GM12878 (cell line): ENCODE data around the gene RGS2. TPM values are rescaled to one million over a fixed set of nuclear protein-coding genes. Genes with fewer than 3 reads are reported as not detected.

Experiments
- ATF7 ChIP-seq: fragments of 450-650 bp; IDR thresholded peaks from 2 replicates; pipeline ENCODE4 v1.6.1; 2016; ENCODE audit warnings: low read depth, mild to moderate bottlenecking
- BMI1 ChIP-seq: fragments of 450-650 bp; IDR thresholded peaks from 2 replicates; pipeline ENCODE4 v1.6.1; 2016; ENCODE audit warnings: mild to moderate bottlenecking, moderate library complexity, borderline replicate concordance
- CBX5 ChIP-seq: sonication (generic); IDR thresholded peaks from 2 replicates; pipeline ENCODE4 v1.6.1; 2016; ENCODE audit warnings: low read depth, moderate library complexity, mild to moderate bottlenecking, inconsistent platforms
- DPF2 ChIP-seq: fragments of 450-650 bp; IDR thresholded peaks from 2 replicates; pipeline ENCODE4 v1.6.1; 2017; ENCODE audit warnings: mild to moderate bottlenecking
- GABPA ChIP-seq: IDR thresholded peaks from 2 replicates; pipeline ENCODE4 v1.6.1; 2014; ENCODE audit warnings: antibody characterized with exemption, low read depth, mild to moderate bottlenecking, inconsistent platforms
- HDAC6 ChIP-seq: fragments of 200-600 bp; sonication (generic); IDR thresholded peaks from one replicate; pipeline ENCODE4 v1.8.0; 2017; ENCODE audit warnings: antibody characterized with exemption; ENCODE audit not compliant: unreplicated experiment
- MTA2 ChIP-seq: fragments of 450-650 bp; IDR thresholded peaks from 2 replicates; pipeline ENCODE4 v1.6.1; 2016; ENCODE audit warnings: low read depth, mild to moderate bottlenecking, moderate library complexity
- MTA3 ChIP-seq: IDR thresholded peaks from 2 replicates; pipeline ENCODE4 v1.6.1; 2012; ENCODE audit warnings: low read length, inconsistent platforms, borderline replicate concordance
- NFXL1 ChIP-seq: fragments of 450-650 bp; IDR thresholded peaks from 2 replicates; pipeline ENCODE4 v1.6.1; 2017; ENCODE audit warnings: antibody characterized with exemption, mild to moderate bottlenecking, borderline replicate concordance
- NFYB ChIP-seq: IDR thresholded peaks from 2 replicates; pipeline ENCODE4 v1.6.1; 2011; ENCODE audit warnings: low read depth, mild to moderate bottlenecking, low read length, improper control_type of control experiment, moderate library complexity; ENCODE audit not compliant: insufficient read depth
- PAX5 ChIP-seq: IDR thresholded peaks from 2 replicates; pipeline ENCODE4 v1.6.1; 2011; ENCODE audit warnings: low read depth, low read length, borderline replicate concordance
- POLR2A ChIP-seq: IDR thresholded peaks from 2 replicates; pipeline ENCODE4 v1.6.1; 2011; ENCODE audit warnings: low read depth, mild to moderate bottlenecking, low read length
- RAD21 ChIP-seq: IDR thresholded peaks from 2 replicates; pipeline ENCODE4 v1.6.1; 2011; ENCODE audit warnings: mild to moderate bottlenecking, low read depth, low read length, moderate library complexity; ENCODE audit not compliant: insufficient read depth
- SP1 ChIP-seq: IDR thresholded peaks from one replicate; pipeline ENCODE4 v1.6.1; 2011; ENCODE audit warnings: low read depth, low read length
- SPI1 ChIP-seq: IDR thresholded peaks from 2 replicates; pipeline ENCODE4 v1.6.1; 2011; ENCODE audit warnings: low read depth, mild to moderate bottlenecking, low read length, moderate library complexity, borderline replicate concordance; ENCODE audit not compliant: insufficient read depth
- ZNF384 ChIP-seq: IDR thresholded peaks from 2 replicates; pipeline ENCODE4 v1.6.1; 2012; ENCODE audit warnings: low read depth, mild to moderate bottlenecking, low read length, improper control_type of control experiment, borderline replicate concordance
- polyA plus RNA-seq, 11 experiments: library from polyadenylated mRNA; depleted of rRNA in 4 of 11; unstranded in 6 of 11; stranded (reverse) in 5 of 11; fragments of >200 nt; fragmentation: Nextera tagmentation in 4 of 11; fragmentation: Illumina TruSeq in 1 of 11; extraction: Ambion mirVana in 4 of 11; extraction: Trizol in 1 of 11; gene quantifications; 1 replicate in 1 of 11; 2 replicates in 10 of 11; pipeline versions ENCODE4 v1.2.1 to v1.2.3, GENCODE V29; 2011 to 2016; ENCODE audit warnings: inconsistent platforms in 2 of 11, missing spikeins in 2 of 11, low read depth in 1 of 11
- total RNA-seq, 4 experiments: library from RNA; depleted of rRNA in 3 of 4; stranded (reverse); fragments of >200 nt in 3 of 4; fragmentation: Illumina TruSeq in 1 of 4; extraction: Trizol in 1 of 4; gene quantifications; 2 replicates each; pipeline versions ENCODE4 v1.2.1 to v1.2.3, GENCODE V29; 2013 to 2021
- TF ChIP-seq, protein P1 (sequence below): fragments of 450-650 bp; IDR thresholded peaks from 2 replicates; pipeline ENCODE4 v1.6.1; 2017; ENCODE audit warnings: mild to moderate bottlenecking, moderate library complexity
- TF ChIP-seq, protein P2 (sequence below): IDR thresholded peaks from 2 replicates; pipeline ENCODE4 v1.6.1; 2012; ENCODE audit warnings: low read depth, low read length, improper control_type of control experiment
- TF ChIP-seq, protein P3 (sequence below): IDR thresholded peaks from 2 replicates; pipeline ENCODE4 v1.6.1; 2011; ENCODE audit warnings: mild to moderate bottlenecking, low read depth, low read length, moderate library complexity; ENCODE audit not compliant: insufficient replicate concordance
- TF ChIP-seq, protein P4 (sequence below): IDR thresholded peaks from 2 replicates; pipeline ENCODE4 v1.6.1; 2012; ENCODE audit warnings: low read length, inconsistent platforms

RGS2 gene
- total and polyA plus RNA-seq, 10 of the 15 experiments (the other 5 are each of a cell fraction or from before 2014, with no cell fraction given): 0.27 to 2.3 (median 0.98) TPM

DNA sequence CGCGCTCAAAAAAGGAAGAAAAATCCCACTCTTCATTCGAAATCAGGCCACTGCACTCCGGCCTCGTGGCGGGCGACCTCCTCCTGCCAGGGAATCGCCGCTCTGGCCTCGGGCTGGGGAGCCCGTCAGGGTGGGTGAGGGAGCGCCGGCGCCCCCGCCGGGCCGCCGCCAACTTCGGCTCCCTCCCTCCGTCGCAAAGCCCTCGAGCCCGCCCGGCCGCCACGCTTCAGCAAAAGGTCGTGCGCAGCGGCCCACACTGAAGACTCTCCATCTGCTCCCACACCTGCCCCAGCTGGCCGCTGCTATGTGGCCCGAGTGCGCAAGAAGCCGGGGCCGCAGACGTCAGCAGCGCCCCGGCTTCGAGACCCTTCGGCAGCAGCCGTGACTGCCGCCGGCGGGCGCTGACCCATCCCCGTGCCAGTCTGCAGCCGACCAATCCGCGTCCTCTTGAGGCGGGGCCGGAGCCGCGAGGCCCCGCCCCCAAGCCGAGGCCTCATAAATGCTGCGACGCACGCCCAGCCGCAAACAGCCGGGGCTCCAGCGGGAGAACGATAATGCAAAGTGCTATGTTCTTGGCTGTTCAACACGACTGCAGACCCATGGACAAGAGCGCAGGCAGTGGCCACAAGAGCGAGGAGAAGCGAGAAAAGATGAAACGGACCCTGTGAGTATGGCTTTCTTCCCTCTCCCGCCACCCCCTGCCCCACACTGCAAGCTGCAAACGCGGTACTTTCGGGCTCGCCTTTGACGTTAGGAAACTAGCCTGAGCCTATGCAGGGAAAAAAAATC, at the start of gene RGS2 (continued):
- TF ChIP-seq, protein P1, sequence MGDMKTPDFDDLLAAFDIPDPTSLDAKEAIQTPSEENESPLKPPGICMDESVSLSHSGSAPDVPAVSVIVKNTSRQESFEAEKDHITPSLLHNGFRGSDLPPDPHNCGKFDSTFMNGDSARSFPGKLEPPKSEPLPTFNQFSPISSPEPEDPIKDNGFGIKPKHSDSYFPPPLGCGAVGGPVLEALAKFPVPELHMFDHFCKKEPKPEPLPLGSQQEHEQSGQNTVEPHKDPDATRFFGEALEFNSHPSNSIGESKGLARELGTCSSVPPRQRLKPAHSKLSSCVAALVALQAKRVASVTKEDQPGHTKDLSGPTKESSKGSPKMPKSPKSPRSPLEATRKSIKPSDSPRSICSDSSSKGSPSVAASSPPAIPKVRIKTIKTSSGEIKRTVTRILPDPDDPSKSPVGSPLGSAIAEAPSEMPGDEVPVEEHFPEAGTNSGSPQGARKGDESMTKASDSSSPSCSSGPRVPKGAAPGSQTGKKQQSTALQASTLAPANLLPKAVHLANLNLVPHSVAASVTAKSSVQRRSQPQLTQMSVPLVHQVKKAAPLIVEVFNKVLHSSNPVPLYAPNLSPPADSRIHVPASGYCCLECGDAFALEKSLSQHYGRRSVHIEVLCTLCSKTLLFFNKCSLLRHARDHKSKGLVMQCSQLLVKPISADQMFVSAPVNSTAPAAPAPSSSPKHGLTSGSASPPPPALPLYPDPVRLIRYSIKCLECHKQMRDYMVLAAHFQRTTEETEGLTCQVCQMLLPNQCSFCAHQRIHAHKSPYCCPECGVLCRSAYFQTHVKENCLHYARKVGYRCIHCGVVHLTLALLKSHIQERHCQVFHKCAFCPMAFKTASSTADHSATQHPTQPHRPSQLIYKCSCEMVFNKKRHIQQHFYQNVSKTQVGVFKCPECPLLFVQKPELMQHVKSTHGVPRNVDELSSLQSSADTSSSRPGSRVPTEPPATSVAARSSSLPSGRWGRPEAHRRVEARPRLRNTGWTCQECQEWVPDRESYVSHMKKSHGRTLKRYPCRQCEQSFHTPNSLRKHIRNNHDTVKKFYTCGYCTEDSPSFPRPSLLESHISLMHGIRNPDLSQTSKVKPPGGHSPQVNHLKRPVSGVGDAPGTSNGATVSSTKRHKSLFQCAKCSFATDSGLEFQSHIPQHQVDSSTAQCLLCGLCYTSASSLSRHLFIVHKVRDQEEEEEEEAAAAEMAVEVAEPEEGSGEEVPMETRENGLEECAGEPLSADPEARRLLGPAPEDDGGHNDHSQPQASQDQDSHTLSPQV: no peak
- TF ChIP-seq, protein P2, sequence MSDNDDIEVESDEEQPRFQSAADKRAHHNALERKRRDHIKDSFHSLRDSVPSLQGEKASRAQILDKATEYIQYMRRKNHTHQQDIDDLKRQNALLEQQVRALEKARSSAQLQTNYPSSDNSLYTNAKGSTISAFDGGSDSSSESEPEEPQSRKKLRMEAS: peak; percentile 37; the same call in 1 of the 2 replicates
- TF ChIP-seq ZNF384 (no peak), GABPA (no peak), SP1 (peak; percentile 59), DPF2 (0 out of 2 replicates have a peak, but pooled peaks have one; percentile 62), CBX5 (0 out of 2 replicates have a peak, but pooled peaks have one; percentile 26), HDAC6 (peak; percentile 77), PAX5 (no peak; the same call in 1 of the 2 replicates), MTA2 (no peak), POLR2A (peak; percentile 99), MTA3 (no peak), BMI1 (no peak), SPI1 (no peak), ATF7 (no peak), NFXL1 (no peak), NFYB (no peak; the same call in 1 of the 2 replicates), RAD21 (no peak)
- TF ChIP-seq, protein P3, sequence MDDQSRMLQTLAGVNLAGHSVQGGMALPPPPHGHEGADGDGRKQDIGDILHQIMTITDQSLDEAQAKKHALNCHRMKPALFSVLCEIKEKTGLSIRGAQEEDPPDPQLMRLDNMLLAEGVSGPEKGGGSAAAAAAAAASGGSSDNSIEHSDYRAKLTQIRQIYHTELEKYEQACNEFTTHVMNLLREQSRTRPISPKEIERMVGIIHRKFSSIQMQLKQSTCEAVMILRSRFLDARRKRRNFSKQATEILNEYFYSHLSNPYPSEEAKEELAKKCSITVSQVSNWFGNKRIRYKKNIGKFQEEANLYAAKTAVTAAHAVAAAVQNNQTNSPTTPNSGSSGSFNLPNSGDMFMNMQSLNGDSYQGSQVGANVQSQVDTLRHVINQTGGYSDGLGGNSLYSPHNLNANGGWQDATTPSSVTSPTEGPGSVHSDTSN: no peak
- TF ChIP-seq, protein P4, sequence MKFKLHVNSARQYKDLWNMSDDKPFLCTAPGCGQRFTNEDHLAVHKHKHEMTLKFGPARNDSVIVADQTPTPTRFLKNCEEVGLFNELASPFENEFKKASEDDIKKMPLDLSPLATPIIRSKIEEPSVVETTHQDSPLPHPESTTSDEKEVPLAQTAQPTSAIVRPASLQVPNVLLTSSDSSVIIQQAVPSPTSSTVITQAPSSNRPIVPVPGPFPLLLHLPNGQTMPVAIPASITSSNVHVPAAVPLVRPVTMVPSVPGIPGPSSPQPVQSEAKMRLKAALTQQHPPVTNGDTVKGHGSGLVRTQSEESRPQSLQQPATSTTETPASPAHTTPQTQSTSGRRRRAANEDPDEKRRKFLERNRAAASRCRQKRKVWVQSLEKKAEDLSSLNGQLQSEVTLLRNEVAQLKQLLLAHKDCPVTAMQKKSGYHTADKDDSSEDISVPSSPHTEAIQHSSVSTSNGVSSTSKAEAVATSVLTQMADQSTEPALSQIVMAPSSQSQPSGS: no peak
